HG03045 (cell line): ENCODE data around the gene FRZB.

Experiments used
- ATAC-seq: cut with Tn5 transposase; IDR thresholded peaks from one replicate; pipeline ENCODE4 v1.9.1; 2021; ENCODE audit warnings: mild to moderate bottlenecking, moderate library complexity; ENCODE audit not compliant: unreplicated experiment

Gene FRZB

DNA sequence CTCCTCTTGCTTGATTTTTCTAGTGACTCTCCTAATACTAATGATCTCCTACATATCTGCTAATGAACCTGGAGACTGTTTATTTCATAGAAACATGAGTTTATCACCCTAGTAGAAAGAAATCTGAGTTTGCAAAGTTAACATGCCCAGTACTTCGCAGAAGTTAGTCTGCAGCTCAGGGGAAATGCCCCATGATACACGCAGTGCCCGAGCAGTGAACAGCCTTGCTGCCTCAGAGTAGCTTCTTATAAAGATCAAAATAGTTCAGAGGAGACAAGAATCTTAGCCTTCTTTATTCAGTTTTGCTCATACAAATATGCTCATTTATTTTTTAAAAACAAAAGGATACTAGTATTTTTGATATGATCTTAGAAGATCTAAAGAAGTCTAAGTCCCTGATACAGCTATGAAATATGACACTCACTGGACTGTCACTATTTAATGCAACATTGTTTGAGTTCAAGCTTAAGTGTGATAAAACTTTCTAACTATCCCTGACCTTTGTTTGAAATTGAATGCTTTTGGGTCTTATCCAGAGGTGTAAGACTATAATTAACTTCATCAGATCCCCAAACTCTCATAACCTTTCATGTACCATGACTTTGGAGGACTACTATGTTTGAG, 20.5 kb downstream of the FRZB start:
- no peak for ATAC-seq

DNA sequence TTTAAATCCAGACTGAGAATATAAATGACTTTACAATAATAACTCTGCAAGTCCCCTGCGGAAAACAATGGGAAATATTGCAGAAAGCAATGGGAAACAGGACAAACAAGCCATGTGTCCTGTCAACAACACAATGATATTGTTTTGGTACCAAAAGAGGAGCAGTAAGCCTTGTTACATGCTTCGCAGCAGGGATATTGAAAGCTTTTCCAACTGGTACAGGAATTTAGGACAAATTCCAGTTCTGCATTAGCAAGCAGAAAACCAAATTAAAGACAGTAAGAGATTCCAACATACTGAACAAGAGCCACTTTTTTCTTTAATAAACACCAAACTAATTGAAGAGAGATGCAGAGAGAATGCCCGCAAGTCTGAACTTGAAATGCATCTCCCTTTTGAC, 30.0 kb downstream of the FRZB start:
- no peak for ATAC-seq

DNA sequence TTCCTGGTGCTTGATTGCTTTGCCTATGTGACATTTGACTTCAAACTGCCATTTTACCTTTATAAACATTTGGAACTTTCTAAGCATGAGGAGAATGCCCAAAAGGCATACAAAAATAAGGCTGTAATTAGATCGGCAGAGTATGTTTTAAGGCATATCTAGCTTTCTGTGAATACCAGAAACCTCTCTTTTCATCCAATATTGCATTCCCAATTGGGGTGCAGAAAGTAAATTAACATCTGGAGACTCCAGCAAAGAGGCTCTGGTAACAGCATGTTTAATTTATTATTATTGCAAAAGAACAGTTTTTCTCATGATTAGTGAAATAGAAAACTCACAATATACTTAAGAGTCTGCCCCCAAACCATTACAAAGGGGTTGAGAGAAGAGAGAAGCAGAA, 32.1 kb downstream of the FRZB start:
- no peak for ATAC-seq

GRCh38 chr2:182833084-182833854, 33.2 kb downstream of the FRZB start:
- no peak for ATAC-seq

DNA sequence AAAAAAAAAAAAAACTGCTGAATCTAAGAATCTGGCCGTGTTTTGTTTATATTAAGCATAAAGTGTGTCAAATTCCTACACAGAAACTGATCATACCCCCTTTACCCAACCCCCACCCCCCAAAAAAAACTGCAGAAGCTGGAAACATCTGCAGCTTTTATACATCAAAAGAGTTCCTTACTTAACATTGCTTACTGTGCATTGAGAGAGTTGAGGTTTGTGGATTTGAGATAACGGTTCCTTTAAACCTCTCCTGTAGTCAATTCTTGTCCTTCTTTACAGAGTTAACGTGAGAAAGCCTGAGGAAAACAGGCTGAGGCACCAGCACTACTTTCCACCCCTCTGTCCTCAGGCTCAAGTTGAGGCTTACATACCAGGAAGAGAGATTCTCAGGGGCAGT, 34.5 kb downstream of the FRZB start:
- ATAC-seq, result no peak

- no peak for ATAC-seq
These were observed 35.3 kb downstream of the FRZB start for GRCh38 chr2:182831101-182831500.

- ATAC-seq, result no peak
These were observed 39.1 kb downstream of the FRZB start for GRCh38 chr2:182827182-182827879.

GRCh38 chr2:182826496-182826895, 39.9 kb downstream of the FRZB start:
- ATAC-seq, result no peak

DNA sequence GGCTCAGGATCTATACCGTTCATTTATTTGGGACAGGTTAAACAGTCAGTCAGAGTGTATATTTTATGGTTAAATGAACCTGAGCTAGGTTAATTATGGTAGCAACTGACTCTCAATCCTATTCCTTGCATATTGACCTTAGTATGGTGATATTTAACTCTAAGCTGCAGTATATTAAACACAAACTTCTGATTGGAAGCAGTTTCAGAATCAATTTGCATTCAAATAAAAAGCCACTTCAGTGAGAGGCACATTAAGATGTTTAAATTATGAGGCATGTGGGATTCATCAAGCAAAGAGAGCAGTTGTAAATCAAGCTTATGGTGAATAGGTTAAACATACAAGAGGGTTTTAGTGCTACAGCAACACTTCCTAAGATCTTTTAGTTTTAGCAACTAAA, 40.4 kb downstream of the FRZB start:
- no peak for ATAC-seq

- ATAC-seq, result no peak
These were observed 41.7 kb downstream of the FRZB start for GRCh38 chr2:182824767-182825158.

DNA sequence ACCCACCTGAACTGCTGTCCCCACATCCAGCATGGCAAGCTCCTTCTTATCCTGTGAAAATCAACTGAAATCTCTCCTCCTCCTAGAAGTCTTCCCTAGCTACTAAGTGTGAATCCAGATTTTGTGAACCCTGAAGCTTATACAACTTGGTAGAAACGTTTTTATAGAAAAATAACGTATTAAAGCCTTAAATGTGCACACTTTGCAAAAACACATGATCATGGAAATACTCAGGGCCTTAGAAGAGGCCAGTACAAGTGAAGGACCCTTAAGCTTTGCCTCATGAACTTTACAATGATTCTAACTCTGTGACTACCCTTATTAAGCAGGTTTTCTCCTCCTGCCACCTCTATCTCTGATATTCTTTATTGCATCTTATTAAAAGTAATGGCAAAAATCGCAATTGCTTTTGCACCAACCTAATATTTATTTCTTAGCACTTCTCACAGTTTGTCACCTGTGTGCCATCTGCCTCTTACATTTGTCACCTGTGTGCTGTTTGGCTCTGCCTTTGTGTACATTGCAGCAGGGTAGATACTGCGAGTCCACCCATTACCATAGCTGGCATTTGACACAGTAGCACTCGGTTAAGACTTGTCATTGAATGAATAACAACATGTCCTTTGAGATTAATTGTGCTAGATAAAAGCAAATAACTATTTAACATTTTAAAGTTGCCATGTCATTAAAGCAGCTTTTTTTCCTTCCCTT, 42.2 kb downstream of the FRZB start:
- no peak for ATAC-seq

DNA sequence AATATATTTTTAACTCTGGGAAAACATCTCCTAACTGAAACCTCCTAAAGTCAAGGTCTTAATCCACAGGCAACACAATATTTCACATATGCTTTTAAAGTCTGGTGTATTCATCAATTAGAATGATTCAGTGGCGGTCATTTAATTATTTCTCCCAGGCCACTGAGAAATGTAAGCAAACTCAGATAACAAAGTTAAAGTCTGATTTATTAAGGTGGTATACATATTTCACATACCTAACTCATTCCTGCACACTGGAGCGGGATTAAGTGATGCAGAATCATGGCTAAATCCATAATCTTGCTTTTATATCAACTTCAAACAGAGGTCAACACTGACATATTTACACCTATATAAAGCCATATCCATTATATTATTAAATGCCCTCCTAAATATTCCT, 43.7 kb downstream of the FRZB start:
- ATAC-seq, result no peak

DNA sequence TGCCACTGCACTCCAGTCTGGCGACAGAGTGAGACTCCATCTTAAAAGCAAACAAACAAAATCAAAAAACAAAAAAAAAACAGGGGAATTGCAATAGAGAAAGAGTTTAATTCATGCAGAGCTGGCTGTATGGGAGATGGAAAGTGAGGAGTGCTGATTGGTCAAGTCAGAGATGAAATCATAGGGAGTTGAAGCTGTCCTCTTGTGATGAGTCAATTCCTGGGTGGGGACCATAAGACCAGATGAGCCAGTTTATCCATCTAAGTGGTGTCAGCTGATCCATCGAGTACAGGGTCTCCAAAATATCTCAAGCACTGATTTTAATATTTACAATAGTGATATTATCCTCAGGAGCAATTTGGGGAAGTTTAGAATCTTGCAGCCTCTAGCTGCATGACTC, 45.3 kb downstream of the FRZB start:
- no peak for ATAC-seq

- ATAC-seq, result no peak
These were observed 47.0 kb downstream of the FRZB start for GRCh38 chr2:182819412-182819811.

- ATAC-seq, result no peak
These were observed 47.5 kb downstream of the FRZB start for GRCh38 chr2:182818925-182819324.

DNA sequence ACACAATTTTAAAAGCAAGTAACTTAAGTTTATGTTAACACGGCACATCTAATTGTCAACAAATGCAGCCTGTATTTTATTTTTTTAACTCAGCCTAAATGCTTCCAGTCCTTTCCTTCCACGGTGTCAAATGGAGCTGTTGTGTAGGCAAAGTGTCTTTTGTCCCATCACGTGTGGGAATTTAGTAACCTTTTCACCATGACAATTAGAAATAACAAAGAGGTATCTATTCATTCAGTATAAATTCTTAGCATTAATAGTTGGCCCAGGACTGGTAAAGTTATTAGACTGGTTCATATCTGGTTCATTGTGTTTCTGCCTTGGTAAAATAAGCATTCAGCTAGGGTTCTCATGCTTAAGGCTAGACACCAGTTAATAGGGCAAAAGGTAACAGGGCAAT, 47.9 kb downstream of the FRZB start:
- no peak for ATAC-seq

DNA sequence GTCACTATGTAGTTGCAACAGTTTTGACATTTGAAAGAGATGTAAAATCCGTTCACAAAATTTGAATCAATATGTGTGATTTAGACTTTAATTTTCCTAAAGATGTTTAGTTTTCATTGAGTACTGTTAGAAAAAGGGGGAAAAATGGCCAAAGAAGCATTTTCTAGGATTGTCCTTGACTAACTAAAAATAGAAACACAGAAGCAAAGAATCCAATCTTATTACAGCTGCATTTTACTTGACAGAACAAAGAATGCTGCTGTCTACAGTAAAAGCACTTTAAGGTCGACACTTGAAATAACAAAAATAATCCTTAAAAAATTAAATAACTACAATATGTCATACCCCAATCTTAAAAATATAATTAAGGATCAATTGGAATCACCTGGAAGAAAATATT, 48.9 kb downstream of the FRZB start:
- ATAC-seq, result no peak

DNA sequence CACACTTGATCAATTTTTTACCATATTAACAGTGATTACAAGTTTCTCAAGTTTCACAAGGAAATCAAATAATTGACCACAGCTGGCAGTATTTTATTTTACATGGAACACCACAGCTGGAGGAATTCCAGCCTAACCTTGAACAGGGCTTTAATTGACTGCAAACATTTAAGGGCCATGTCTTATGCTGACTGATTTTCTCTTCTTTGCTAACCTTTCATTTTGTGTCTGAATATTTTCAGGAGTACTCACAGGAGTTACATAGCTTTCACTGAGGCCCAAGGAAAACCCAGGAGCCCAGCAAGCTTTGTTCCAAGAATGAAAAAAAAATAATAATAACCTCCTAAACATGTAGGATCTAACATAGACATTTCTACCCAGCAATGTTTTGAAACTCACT, 49.6 kb downstream of the FRZB start:
- ATAC-seq, result no peak

DNA sequence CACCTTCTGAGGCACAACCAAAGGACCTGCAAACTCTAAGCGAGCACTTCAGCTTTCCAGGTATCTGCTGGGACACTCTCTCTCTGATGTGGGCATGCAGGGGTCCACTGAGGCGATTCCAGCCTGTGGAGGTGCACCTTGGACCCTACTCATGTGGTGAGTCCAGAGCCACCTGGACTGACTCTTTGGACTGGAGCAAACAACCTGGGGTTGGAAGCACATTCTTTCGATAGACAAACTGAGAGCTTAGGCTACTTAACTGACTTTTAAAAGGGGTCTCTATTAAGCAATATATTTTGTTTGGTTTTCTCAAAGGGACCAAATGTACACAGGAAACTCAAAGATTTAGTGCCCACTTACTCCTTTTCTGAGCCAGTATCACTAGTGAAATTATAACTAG, 51.6 kb downstream of the FRZB start:
- ATAC-seq, result no peak

GRCh38 chr2:182814380-182814779, 52.1 kb downstream of the FRZB start:
- no peak for ATAC-seq

GRCh38 chr2:182810087-182810486, 56.4 kb downstream of the FRZB start:
- ATAC-seq, result no peak

GRCh38 chr2:182807319-182807718, 59.1 kb downstream of the FRZB start:
- no peak for ATAC-seq
